Measurements from ENCODE around the gene ZNF280A. TPM values are rescaled to one million over a fixed set of nuclear protein-coding genes. Genes with fewer than 3 reads are reported as not detected.

The ZNF280A gene
- total RNA-seq, 1 experiment from 2014 or later = 0.81 TPM

GRCh38 chr22:22487059-22487458, 33.0 kb downstream of the ZNF280A start (continued):
- TF ChIP-seq CTCF (IDR thresholded peaks at IDR 0.05 in 2 of 3, conservative IDR thresholded peaks at IDR 0.05 in 1 of 3; ENCODE audit: borderline replicate concordance in 1 of 3, insufficient read depth in 1 of 3, low read depth in 2 of 3, low read length in 2 of 3) (no peak), POLR2AphosphoS5 (IDR thresholded peaks at IDR 0.05; ENCODE audit: low read depth, low read length) (no peak)

GRCh38 chr22:22486132-22486899, 33.8 kb downstream of the ZNF280A start:
- peaks cover 13 to 23% of the 10 kb centered on the region in 2 experiments for H3K36me3 ChIP-seq (ENCODE audit: control insufficient read depth in 1 of 2, insufficient read depth in 2 of 2, low read length in 2 of 2)
- H3K27ac ChIP-seq (ENCODE audit: low read depth, low read length) = no peak overlapping the region
- POLR2A ChIA-PET = no interaction called here
- H3K79me2 ChIP-seq (ENCODE audit: insufficient read depth, low read length) = no peaks in the 10 kb centered on the region
- H3K4me1 ChIP-seq (ENCODE audit: control insufficient read depth in 1 of 2, insufficient read depth in 2 of 2, low read length in 2 of 2) = no peaks in the 10 kb centered on the region
- no peaks in the 10 kb centered on the region for H3K9me2 ChIP-seq (ENCODE audit: insufficient read depth)
- H3K9ac ChIP-seq (ENCODE audit: low read length) = no peak overlapping the region
- H2AFZ ChIP-seq (ENCODE audit: low read depth, low read length, poor library complexity, severe bottlenecking) = no peak overlapping the region
- no peak for ATAC-seq
- no peak for DNase-seq (ENCODE audit: low read depth, low spot score)
- no TSS peak for BruUV-seq (replicated peaks)
- H3K9me3 ChIP-seq (ENCODE audit: control insufficient read depth in 1 of 2, insufficient read depth in 1 of 2, low read depth in 1 of 2, low read length in 2 of 2) = no peaks in the 10 kb centered on the region
- CTCF ChIA-PET = no interaction called here
- H3K27me3 ChIP-seq (ENCODE audit: insufficient read depth, low read length) = no peaks in the 10 kb centered on the region
- RAD21 ChIA-PET (ENCODE audit: low non-redundant PET in 1 of 2, low total read pairs in 2 of 2, uncharacterized antibody in 2 of 2, unreplicated experiment in 2 of 2) = no interaction called here
- intact Hi-C loops (cut with micrococcal nuclease) = no loop called here
- no peaks in the 10 kb centered on the region for H4K20me1 ChIP-seq (ENCODE audit: insufficient read depth)
- H3K4me2 ChIP-seq (ENCODE audit: low read length) = no peak overlapping the region
- no peak for TF ChIP-seq EGR1 (IDR thresholded peaks at IDR 0.05; ENCODE audit: low read depth)
- TF ChIP-seq MAX (IDR thresholded peaks at IDR 0.05) = no peak
- no peak for TF ChIP-seq CBX3 (IDR thresholded peaks at IDR 0.05; ENCODE audit: low read depth)
- no peak for TF ChIP-seq ZFX (IDR thresholded peaks at IDR 0.05)
- TF ChIP-seq POLR2AphosphoS5 (IDR thresholded peaks at IDR 0.05; ENCODE audit: low read depth, low read length) = no peak
- TF ChIP-seq ELF1 (IDR thresholded peaks at IDR 0.05; ENCODE audit: borderline replicate concordance, low read depth) = no peak
- no peak for TF ChIP-seq ATF3 (IDR thresholded peaks at IDR 0.05)
- no peak for TF ChIP-seq JUND (IDR thresholded peaks at IDR 0.05)
- TF ChIP-seq CEBPB (IDR thresholded peaks at IDR 0.05; ENCODE audit: low read depth) = no peak
- no peak for TF ChIP-seq ZNF274 (IDR thresholded peaks at IDR 0.05; ENCODE audit: low read depth, low read length)
- H3K4me3 ChIP-seq (replicated peaks in 1 of 2; ENCODE audit: low read depth in 1 of 2, low read length in 2 of 2) = no peak overlapping the region
